OCI-LY7 (cell line): ENCODE results near the gene THRB. TPM values are rescaled to one million over a fixed set of nuclear protein-coding genes. Genes with fewer than 3 reads are reported as not detected.

ENCODE experiments used
- BruUV-seq: library from RNA; stranded (reverse); fragments of 400-500 nt; replicated peaks from 2 replicates; lab custom pipeline; 2021; lab: Mats Ljungman, UMichigan
- CTCF ChIA-PET: fragments of 300-600 bp; sonication (Branson Sonifier 250); formaldehyde crosslinking; loops from one replicate; lab custom pipeline; 2022; ENCODE audit warnings: antibody characterized with exemption; ENCODE audit not compliant: unreplicated experiment; lab: Charles Lee
- POLR2A ChIA-PET: fragments of 300-600 bp; sonication (Branson Sonifier 250); formaldehyde crosslinking; loops from one replicate; lab custom pipeline; 2022; ENCODE audit warnings: antibody characterized with exemption; lab: Charles Lee
- DNase-seq: peaks from one replicate; pipeline ENCODE4 v3.0.0-alpha.2; 2015; ENCODE audit warnings: low spot score
- H2AFZ ChIP-seq: fragments of 200-600 bp; sonication (generic), shearing (Covaris generic); 2 replicates; pipeline ENCODE4 v1.6.1; 2014; ENCODE audit warnings: mild to moderate bottlenecking, antibody characterized with exemption, low read length, moderate library complexity
- H3K27ac ChIP-seq: fragments of 200-600 bp; sonication (generic); 2 replicates; pipeline ENCODE4 v1.5.1; 2014; ENCODE audit warnings: mixed run types, low read depth, mild to moderate bottlenecking, moderate library complexity, low read length, inconsistent platforms; ENCODE audit not compliant: poor library complexity, severe bottlenecking
- H3K36me3 ChIP-seq: fragments of 200-600 bp; sonication (generic); 2 replicates; pipeline ENCODE4 v1.6.1; 2014; ENCODE audit warnings: mild to moderate bottlenecking, antibody characterized with exemption, low read length, moderate library complexity, mixed read lengths; ENCODE audit not compliant: insufficient read depth
- H3K4me1 ChIP-seq: fragments of 200-600 bp; sonication (generic); 2 replicates; pipeline ENCODE4 v1.5.1; 2014; ENCODE audit warnings: mild to moderate bottlenecking, low read length; ENCODE audit not compliant: insufficient read depth, poor library complexity, severe bottlenecking
- H3K4me2 ChIP-seq: fragments of 200-600 bp; sonication (generic); 2 replicates; pipeline ENCODE4 v1.6.1; 2014; ENCODE audit warnings: mild to moderate bottlenecking, low read length
- H3K4me3 ChIP-seq: fragments of 200-600 bp; sonication (generic); 2 replicates; pipeline ENCODE4 v1.5.1; 2014; ENCODE audit warnings: mild to moderate bottlenecking, low read depth, low read length; ENCODE audit not compliant: poor library complexity, severe bottlenecking
- H3K79me2 ChIP-seq: fragments of 200-600 bp; sonication (generic); 2 replicates; pipeline ENCODE4 v1.6.1; 2016; ENCODE audit warnings: low read depth, mild to moderate bottlenecking, low read length, moderate library complexity, mixed read lengths; ENCODE audit not compliant: insufficient read depth
- H3K9me2 ChIP-seq: fragments of 200-600 bp; sonication (generic); 2 replicates; pipeline ENCODE4 v1.6.1; 2016; ENCODE audit warnings: mild to moderate bottlenecking, low read length, mixed read lengths; ENCODE audit not compliant: insufficient read depth
- H3K9me3 ChIP-seq: fragments of 200-600 bp; sonication (generic); 2 replicates; pipeline ENCODE4 v1.6.1; 2014; ENCODE audit warnings: mild to moderate bottlenecking, mixed run types, low read length, mixed read lengths
- H4K20me1 ChIP-seq: fragments of 200-600 bp; sonication (generic); 2 replicates; pipeline ENCODE4 v1.6.1; 2014; ENCODE audit warnings: mild to moderate bottlenecking, antibody characterized with exemption, low read length, moderate library complexity, mixed read lengths; ENCODE audit not compliant: insufficient read depth
- EZH2phosphoT487 ChIP-seq: fragments of 200-600 bp; sonication (generic); IDR thresholded peaks from 2 replicates; pipeline ENCODE4 v1.6.1; 2018; ENCODE audit warnings: low read depth, borderline replicate concordance, mild to moderate bottlenecking, mixed run types, antibody characterized with exemption, low read length, moderate library complexity, mixed read lengths
- intact Hi-C: fragments of 100-400 bp; cut with micrococcal nuclease; formaldehyde crosslinking; loops from one replicate; pipeline ENCODE4 v1.10.0; 2022; ENCODE audit not compliant: unreplicated experiment
- total RNA-seq, 2 experiments: library from RNA; depleted of rRNA in 1 of 2; stranded (reverse); fragments of >200 nt in 1 of 2; shearing (Covaris generic) in 1 of 2; gene quantifications; 2 replicates each; pipeline ENCODE4 v1.2.3, GENCODE V29; 2014 to 2022
- TF ChIP-seq, protein P1 (sequence below): fragments of 200-600 bp; sonication (generic); conservative IDR thresholded peaks from 2 replicates; pipeline ENCODE4 v1.5.1; 2014; ENCODE audit warnings: mild to moderate bottlenecking, antibody characterized with exemption, low read length, moderate library complexity, mixed read lengths

Gene THRB
- total RNA-seq, 2 experiments from 2014 or later = not detected

DNA sequence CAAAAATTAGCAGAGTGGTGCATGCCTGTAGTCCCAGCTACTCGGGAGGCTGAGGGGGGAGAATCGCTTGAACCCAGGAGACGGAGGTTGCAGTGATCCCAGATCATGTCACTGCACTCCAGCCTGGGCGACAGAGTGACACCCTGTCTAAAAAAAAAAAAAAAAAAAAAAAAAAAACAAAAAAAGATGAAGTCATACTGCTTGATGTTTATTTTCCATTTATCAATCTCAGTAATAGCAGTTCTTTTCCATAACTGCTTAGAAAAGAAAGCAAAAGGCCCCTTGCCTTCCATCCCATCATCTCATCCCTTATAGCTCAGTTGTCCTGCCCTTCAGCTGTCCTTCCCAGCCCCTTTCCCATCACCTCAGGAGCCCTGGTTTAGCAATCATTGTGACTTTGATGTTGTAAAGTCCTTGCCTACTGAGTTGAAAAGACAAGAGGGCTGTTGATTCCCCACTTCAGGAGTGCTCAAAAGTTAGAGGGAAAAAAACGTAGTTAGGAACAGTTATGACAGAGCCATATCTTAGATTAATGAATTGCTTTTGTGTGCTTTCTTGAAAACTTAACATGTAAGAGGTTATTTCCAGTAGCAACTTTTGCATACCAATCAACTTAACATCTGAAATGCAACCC is 18.0 kb upstream of the THRB start:
- no peak for DNase-seq
- no peak overlapping the region for H3K4me3 ChIP-seq
- H3K4me1 ChIP-seq = no peaks in the 10 kb centered on the region
- H3K9me2 ChIP-seq = no peaks in the 10 kb centered on the region
- H3K4me2 ChIP-seq = no peak overlapping the region
- H3K27ac ChIP-seq = no peak overlapping the region
- BruUV-seq = no TSS peak
- CTCF ChIA-PET = no interaction called here
- TF ChIP-seq, protein P1, sequence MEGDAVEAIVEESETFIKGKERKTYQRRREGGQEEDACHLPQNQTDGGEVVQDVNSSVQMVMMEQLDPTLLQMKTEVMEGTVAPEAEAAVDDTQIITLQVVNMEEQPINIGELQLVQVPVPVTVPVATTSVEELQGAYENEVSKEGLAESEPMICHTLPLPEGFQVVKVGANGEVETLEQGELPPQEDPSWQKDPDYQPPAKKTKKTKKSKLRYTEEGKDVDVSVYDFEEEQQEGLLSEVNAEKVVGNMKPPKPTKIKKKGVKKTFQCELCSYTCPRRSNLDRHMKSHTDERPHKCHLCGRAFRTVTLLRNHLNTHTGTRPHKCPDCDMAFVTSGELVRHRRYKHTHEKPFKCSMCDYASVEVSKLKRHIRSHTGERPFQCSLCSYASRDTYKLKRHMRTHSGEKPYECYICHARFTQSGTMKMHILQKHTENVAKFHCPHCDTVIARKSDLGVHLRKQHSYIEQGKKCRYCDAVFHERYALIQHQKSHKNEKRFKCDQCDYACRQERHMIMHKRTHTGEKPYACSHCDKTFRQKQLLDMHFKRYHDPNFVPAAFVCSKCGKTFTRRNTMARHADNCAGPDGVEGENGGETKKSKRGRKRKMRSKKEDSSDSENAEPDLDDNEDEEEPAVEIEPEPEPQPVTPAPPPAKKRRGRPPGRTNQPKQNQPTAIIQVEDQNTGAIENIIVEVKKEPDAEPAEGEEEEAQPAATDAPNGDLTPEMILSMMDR = no peak
- TF ChIP-seq EZH2phosphoT487 = no peak
- no peaks in the 10 kb centered on the region for H3K9me3 ChIP-seq
- POLR2A ChIA-PET = no interaction called here
- intact Hi-C loops = no loop called here
- no peak overlapping the region for H2AFZ ChIP-seq
- no peaks in the 10 kb centered on the region for H3K36me3 ChIP-seq
- no peaks in the 10 kb centered on the region for H4K20me1 ChIP-seq
- no peaks in the 10 kb centered on the region for H3K79me2 ChIP-seq

DNA sequence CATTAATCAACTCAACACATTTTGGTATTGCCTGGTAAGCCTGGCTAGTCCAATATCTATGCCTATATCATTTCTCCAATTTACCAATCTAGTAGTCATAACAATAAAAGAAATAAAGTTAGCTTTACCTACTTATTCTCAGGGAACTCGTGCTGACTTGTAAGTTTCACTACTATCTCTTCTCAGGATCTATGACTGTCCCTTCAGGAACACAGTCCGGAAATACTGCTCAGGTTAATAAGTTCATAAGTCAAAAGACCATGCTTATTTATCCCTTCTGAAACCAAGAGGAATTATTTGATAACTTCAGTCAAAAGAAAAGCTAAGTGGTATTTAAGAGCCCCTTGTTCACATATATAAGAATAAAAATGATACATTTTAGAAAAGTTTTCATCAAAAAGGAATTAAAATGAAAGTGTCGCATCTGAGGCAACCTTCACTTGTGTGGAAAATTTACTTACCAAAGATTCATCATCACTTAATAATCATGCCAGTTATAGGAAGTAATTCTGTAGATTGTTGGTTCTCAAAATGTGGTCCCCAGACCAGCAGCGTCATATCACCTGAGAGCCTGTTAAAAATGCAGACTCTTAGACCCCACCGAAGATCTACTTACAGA is 15.5 kb upstream of the THRB start:
- H3K27ac ChIP-seq = no peak overlapping the region
- ChIA-PET POLR2A (no interaction called here), CTCF (no interaction called here)
- no peaks in the 10 kb centered on the region for H3K36me3 ChIP-seq
- H2AFZ ChIP-seq = no peak overlapping the region
- TF ChIP-seq, protein P1 = no peak
- no peak for TF ChIP-seq EZH2phosphoT487
- H3K9me2 ChIP-seq = no peaks in the 10 kb centered on the region
- intact Hi-C loops = no loop called here
- no peak overlapping the region for H3K4me2 ChIP-seq
- no peaks in the 10 kb centered on the region for H3K79me2 ChIP-seq
- H3K4me3 ChIP-seq = no peak overlapping the region
- no peak for DNase-seq
- no peaks in the 10 kb centered on the region for H3K4me1 ChIP-seq
- no peaks in the 10 kb centered on the region for H3K9me3 ChIP-seq
- H4K20me1 ChIP-seq = no peaks in the 10 kb centered on the region
- BruUV-seq = no TSS peak

DNA sequence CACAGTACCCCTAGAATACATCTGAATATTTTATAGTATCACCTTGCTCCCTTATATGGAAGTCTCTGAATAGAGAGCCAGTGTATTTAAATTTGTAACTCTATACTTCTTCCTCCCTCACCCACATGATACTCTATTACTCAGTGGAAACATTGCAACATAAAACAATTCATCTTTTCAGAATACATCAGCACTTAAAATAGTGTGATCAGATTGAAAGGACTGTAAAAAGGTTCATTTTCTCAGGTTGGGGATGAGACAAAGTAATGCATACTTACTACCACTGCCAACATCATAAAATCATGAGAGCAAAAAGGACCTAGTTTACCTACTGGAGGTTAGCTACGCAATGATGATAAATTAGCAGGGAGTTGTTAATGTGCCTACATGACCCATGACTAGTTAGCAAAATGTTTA is 13.8 kb upstream of the THRB start:
- no peaks in the 10 kb centered on the region for H3K9me2 ChIP-seq
- H3K4me1 ChIP-seq = no peaks in the 10 kb centered on the region
- no peak overlapping the region for H2AFZ ChIP-seq
- H3K4me2 ChIP-seq = no peak overlapping the region
- no peak overlapping the region for H3K4me3 ChIP-seq
- no peaks in the 10 kb centered on the region for H3K79me2 ChIP-seq
- H3K36me3 ChIP-seq = no peaks in the 10 kb centered on the region
- H3K27ac ChIP-seq = no peak overlapping the region
- no peak for DNase-seq
- POLR2A ChIA-PET = no interaction called here
- H4K20me1 ChIP-seq = no peaks in the 10 kb centered on the region
- CTCF ChIA-PET = no interaction called here
- BruUV-seq = no TSS peak
- H3K9me3 ChIP-seq = no peaks in the 10 kb centered on the region
- TF ChIP-seq EZH2phosphoT487 = no peak
- TF ChIP-seq, protein P1 = no peak
- intact Hi-C loops = no loop called here
